Natural killer cell (primary cell): ENCODE results near the gene TNS4. TPM values are rescaled to one million over a fixed set of nuclear protein-coding genes. Genes with fewer than 3 reads are reported as not detected.

Source experiments
- ATAC-seq, 3 donors: fragments of 150-1000 bp in 2 of 3; fragments of 200-7000 bp in 1 of 3; cut with Tn5 transposase; 1 replicate in 1 of 3; 2 replicates in 2 of 3; pipeline ENCODE4 v1.10.0; 2021; ENCODE audit warnings: mild to moderate bottlenecking in 2 of 3, moderate library complexity in 2 of 3
- DNase-seq, 2 donors: peaks; one replicate each; pipeline versions ENCODE4 v3.0.0 to v3.0.0-alpha.2; 2013 to 2021; ENCODE audit warnings: mixed read lengths in 1 of 2
- H3K27ac ChIP-seq: one replicate; pipeline ENCODE4 v1.5.1; 2013; ENCODE audit warnings: mild to moderate bottlenecking, low read length
- H3K27me3 ChIP-seq: one replicate; pipeline ENCODE4 v1.6.1; 2013; ENCODE audit warnings: low read length; ENCODE audit not compliant: control insufficient read depth, insufficient read depth
- H3K36me3 ChIP-seq: one replicate; pipeline ENCODE4 v1.6.1; 2013; ENCODE audit warnings: low read length; ENCODE audit not compliant: control insufficient read depth, insufficient read depth
- H3K4me1 ChIP-seq: one replicate; pipeline ENCODE4 v1.6.1; 2013; ENCODE audit warnings: low read length; ENCODE audit not compliant: control insufficient read depth, insufficient read depth
- H3K4me3 ChIP-seq: one replicate; pipeline ENCODE4 v1.5.1; 2013; ENCODE audit warnings: low read length
- H3K9me3 ChIP-seq: one replicate; pipeline ENCODE4 v1.6.1; 2013; ENCODE audit warnings: low read length; ENCODE audit not compliant: control insufficient read depth, insufficient read depth
- H3K27ac Mint-ChIP-seq, 2 donors: one replicate each; pipeline ENCODE4 v1.8.0; 2022; ENCODE audit warnings: mild to moderate bottlenecking in 2 of 2, mixed read lengths in 2 of 2, moderate library complexity in 1 of 2
- H3K27me3 Mint-ChIP-seq, 2 donors: one replicate each; pipeline ENCODE4 v1.8.0; 2022; ENCODE audit warnings: low read depth in 2 of 2, mixed read lengths in 2 of 2
- H3K36me3 Mint-ChIP-seq: one replicate; pipeline ENCODE4 v1.8.0; 2022; ENCODE audit warnings: mixed read lengths
- H3K4me1 Mint-ChIP-seq, 2 donors: one replicate each; pipeline ENCODE4 v1.8.0; 2022; ENCODE audit warnings: mixed read lengths in 2 of 2
- H3K4me3 Mint-ChIP-seq: one replicate; pipeline ENCODE4 v1.8.0; 2022; ENCODE audit warnings: mild to moderate bottlenecking, moderate library complexity, mixed read lengths
- H3K9me3 Mint-ChIP-seq, 2 donors: one replicate each; pipeline ENCODE4 v1.8.0; 2022; ENCODE audit warnings: mixed read lengths in 2 of 2
- CTCF ChIP-seq: fragments of 200-600 bp; IDR thresholded peaks from one replicate; pipeline ENCODE4 v1.8.0; 2022; ENCODE audit warnings: antibody characterized with exemption
- WGBS: methylation state at CpG from one replicate; pipeline ENCODE4 v1.1.7; 2013; ENCODE audit warnings: missing lambda C conversion rate; ENCODE audit not compliant: insufficient coverage; 5-methylcytosine and 5-hydroxymethylcytosine counted together
- intact Hi-C: fragments of 100-400 bp; cut with micrococcal nuclease; formaldehyde crosslinking; loops from one replicate; pipeline ENCODE4 v1.14.2; 2022
- total RNA-seq, 4 donors: library from RNA; stranded (reverse); fragments of 120-200 nt in 1 of 4; gene quantifications; one replicate each; pipeline versions ENCODE4 v1.2.3 to v1.2.4, GENCODE V29; 2013 to 2022

TNS4 gene
- total RNA-seq, 3 donors from 2014 or later (not counting 1 experiment from before 2014, with no cell fraction given), result 0.65 to 1.8 (median 0.94) TPM

GRCh38 chr17:40467281-40467867 lies 34.0 kb downstream of the TNS4 start:
- intact Hi-C loops, result no loop called here
- DNase-seq (no peak), ATAC-seq (no peak)
- Mint-ChIP-seq H3K4me3 (no peak overlapping the region), H3K27ac (no peak overlapping the region), H3K27me3 (peaks cover 0 to 8% of the 10 kb centered on the region in 2 donors), H3K9me3 (no peaks in the 10 kb centered on the region), H3K4me1 (no peaks in the 10 kb centered on the region), H3K36me3 (no peaks in the 10 kb centered on the region)
- no peaks in the 10 kb centered on the region for H3K27me3 ChIP-seq
- H3K36me3 ChIP-seq, result no peaks in the 10 kb centered on the region
- H3K4me1 ChIP-seq, result no peaks in the 10 kb centered on the region
- H3K9me3 ChIP-seq, result no peaks in the 10 kb centered on the region
- 98% methylated on average over 2 of the region's 2 CpGs for WGBS
- no peak for TF ChIP-seq CTCF
- H3K27ac ChIP-seq, result no peak overlapping the region
- H3K4me3 ChIP-seq, result no peak overlapping the region

DNA sequence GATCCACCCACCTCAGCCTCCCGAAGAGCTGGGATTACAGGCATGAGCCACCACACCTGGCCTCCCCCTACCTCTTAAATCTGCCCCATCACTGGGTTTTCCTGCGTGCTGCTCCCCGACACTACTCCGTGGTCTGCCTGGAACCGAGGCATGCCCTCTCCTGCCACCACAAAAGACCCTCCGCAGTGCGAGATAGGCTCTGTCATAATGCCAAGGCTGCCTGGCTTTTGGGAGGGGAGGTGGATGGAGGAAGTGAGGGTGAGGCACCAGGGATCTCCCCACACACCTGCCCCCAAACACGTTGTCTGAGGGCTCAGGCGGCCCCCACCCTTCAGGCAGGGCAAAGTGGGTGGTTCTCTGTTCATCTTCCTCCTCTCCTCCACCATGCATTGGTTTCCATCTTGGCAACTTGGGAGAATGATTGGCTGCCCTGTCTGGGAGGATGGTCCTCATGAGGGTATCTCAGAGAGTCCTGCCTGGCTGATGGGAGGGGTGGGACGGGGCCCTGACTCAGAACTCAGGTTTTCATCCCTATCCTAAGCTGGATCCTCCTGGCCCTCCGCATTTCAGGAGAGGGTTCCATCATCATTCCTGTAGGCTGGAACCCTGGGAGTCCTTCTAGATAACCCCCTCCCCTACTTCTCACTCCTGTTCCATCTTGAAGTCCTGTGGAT lies 35.0 kb downstream of the TNS4 start:
- DNase-seq (no peak), ATAC-seq (no peak)
- no peaks in the 10 kb centered on the region for H3K9me3 ChIP-seq
- H3K9me3 Mint-ChIP-seq, result no peaks in the 10 kb centered on the region
- intact Hi-C loops, result no loop called here
- H3K36me3 Mint-ChIP-seq, result no peaks in the 10 kb centered on the region
- no peaks in the 10 kb centered on the region for H3K4me1 Mint-ChIP-seq
- no peak for TF ChIP-seq CTCF
- H3K36me3 ChIP-seq, result no peaks in the 10 kb centered on the region
- no peaks in the 10 kb centered on the region for H3K27me3 ChIP-seq
- H3K4me3 Mint-ChIP-seq, result no peak overlapping the region
- no peaks in the 10 kb centered on the region for H3K4me1 ChIP-seq
- no peak overlapping the region for H3K4me3 ChIP-seq
- WGBS, result 61% methylated on average over 9 of the region's 11 CpGs
- peaks cover 0 to 8% of the 10 kb centered on the region in 2 donors for H3K27me3 Mint-ChIP-seq
- H3K27ac Mint-ChIP-seq, result no peak overlapping the region
- no peak overlapping the region for H3K27ac ChIP-seq

DNA sequence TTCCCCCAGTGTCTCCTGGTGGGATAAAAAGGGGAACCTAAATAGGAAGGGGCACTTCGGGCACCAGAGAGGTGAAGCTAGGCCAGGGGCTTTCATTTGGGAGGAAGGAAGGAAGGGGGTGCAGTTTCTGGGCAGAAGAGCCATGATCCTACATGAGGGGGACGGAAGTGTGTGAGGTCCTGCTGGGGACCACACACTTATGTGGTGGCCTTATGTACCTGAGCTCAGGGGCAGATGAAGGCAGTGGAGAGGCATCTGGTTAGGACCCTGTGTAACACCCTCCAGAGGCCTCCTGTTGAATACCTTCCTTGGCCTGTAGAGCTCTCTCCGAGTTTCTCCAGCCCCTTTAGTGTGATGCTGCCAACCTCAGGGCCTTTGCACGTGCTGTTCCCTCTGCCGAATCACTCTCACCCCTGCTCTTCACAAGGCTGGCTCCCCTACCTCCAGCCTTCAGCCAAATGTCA lies 37.0 kb downstream of the TNS4 start:
- DNase-seq, result no peak
- H3K4me3 ChIP-seq, result no peak overlapping the region
- H3K4me1 Mint-ChIP-seq, result no peaks in the 10 kb centered on the region
- no peak overlapping the region for H3K27ac Mint-ChIP-seq
- no peak overlapping the region for H3K27ac ChIP-seq
- ATAC-seq, result no peak
- WGBS, result 84% methylated on average over 5 of the region's 5 CpGs
- H3K27me3 ChIP-seq, result no peaks in the 10 kb centered on the region
- no peaks in the 10 kb centered on the region for H3K36me3 ChIP-seq
- H3K4me3 Mint-ChIP-seq, result no peak overlapping the region
- H3K9me3 Mint-ChIP-seq, result no peaks in the 10 kb centered on the region
- no peak for TF ChIP-seq CTCF
- intact Hi-C loops, result no loop called here
- no peaks in the 10 kb centered on the region for H3K9me3 ChIP-seq
- H3K27me3 Mint-ChIP-seq, result peaks cover 0 to 8% of the 10 kb centered on the region in 2 donors
- H3K36me3 Mint-ChIP-seq, result no peaks in the 10 kb centered on the region
- no peaks in the 10 kb centered on the region for H3K4me1 ChIP-seq
